ENCODE data around the gene TIMM23. TPM values are rescaled to one million over a fixed set of nuclear protein-coding genes. Genes with fewer than 3 reads are reported as not detected.

The TIMM23 gene
- total RNA-seq, 1 donor from 2014 or later = 93.2 TPM

GRCh38 chr10:46040004-46040403, 67.7 kb downstream of the TIMM23 start:
- Histone ChIP-seq H3K27ac (ENCODE audit: low read depth, low read length) (no peak overlapping the region), H4K20me1 (ENCODE audit: insufficient read depth, low read length) (no peaks in the 10 kb centered on the region), H3K4me3 (ENCODE audit: insufficient read depth, low read depth, low read length) (no peak overlapping the region), H3K4me2 (ENCODE audit: low read length) (no peak overlapping the region), H3K9me3 (ENCODE audit: insufficient read depth, low read depth, low read length) (no peaks in the 10 kb centered on the region), H3K27me3 (ENCODE audit: insufficient read depth, low read length) (peaks cover 2% of the 10 kb centered on the region), H3K79me2 (ENCODE audit: insufficient read depth, low read length) (no peaks in the 10 kb centered on the region), H3K4me1 (ENCODE audit: insufficient read depth, low read length) (no peaks in the 10 kb centered on the region), H2AFZ (ENCODE audit: low read depth, low read length) (no peak overlapping the region), H3K9ac (ENCODE audit: low read length) (no peak overlapping the region), H3K36me3 (ENCODE audit: insufficient read depth, low read length) (no peaks in the 10 kb centered on the region)
- TF ChIP-seq CTCF (IDR thresholded peaks at IDR 0.05; ENCODE audit: insufficient read depth, low read depth, low read length) (no peak), EZH2 (IDR thresholded peaks at IDR 0.05; ENCODE audit: insufficient read depth, low read length) (no peak)
- Mint-ChIP-seq H3K36me3 (ENCODE audit: low read depth, unreplicated experiment) (no peaks in the 10 kb centered on the region), H3K4me3 (ENCODE audit: unreplicated experiment) (no peak overlapping the region), H3K9me3 (ENCODE audit: unreplicated experiment) (no peaks in the 10 kb centered on the region), H3K4me1 (ENCODE audit: low read depth, unreplicated experiment) (no peaks in the 10 kb centered on the region), H3K27ac (ENCODE audit: unreplicated experiment) (no peak overlapping the region), H3K27me3 (ENCODE audit: low read depth, unreplicated experiment) (peaks cover 13% of the 10 kb centered on the region)
- DNase-seq (ENCODE audit: low read depth) = no peak
- no peak for FAIRE-seq

- Mint-ChIP-seq H3K4me3 (ENCODE audit: unreplicated experiment) (no peak overlapping the region), H3K36me3 (ENCODE audit: low read depth, unreplicated experiment) (no peaks in the 10 kb centered on the region)
- no peak overlapping the region for H2AFZ ChIP-seq (ENCODE audit: low read depth, low read length)
Measured at GRCh38 chr10:46042527-46042926, 70.2 kb downstream of the TIMM23 start.

More at GRCh38 chr10:46042527-46042926, 70.2 kb downstream of the TIMM23 start:
- Mint-ChIP-seq H3K27ac (ENCODE audit: unreplicated experiment) (no peak overlapping the region), H3K9me3 (ENCODE audit: unreplicated experiment) (no peaks in the 10 kb centered on the region), H3K4me1 (ENCODE audit: low read depth, unreplicated experiment) (no peaks in the 10 kb centered on the region), H3K27me3 (ENCODE audit: low read depth, unreplicated experiment) (peaks cover 25% of the 10 kb centered on the region)
- TF ChIP-seq EZH2 (IDR thresholded peaks at IDR 0.05; ENCODE audit: insufficient read depth, low read length) (no peak), CTCF (IDR thresholded peaks at IDR 0.05; ENCODE audit: insufficient read depth, low read depth, low read length) (no peak)
- Histone ChIP-seq H3K9me3 (ENCODE audit: insufficient read depth, low read depth, low read length) (no peaks in the 10 kb centered on the region), H3K79me2 (ENCODE audit: insufficient read depth, low read length) (no peaks in the 10 kb centered on the region), H3K4me3 (ENCODE audit: insufficient read depth, low read depth, low read length) (no peak overlapping the region), H3K27ac (ENCODE audit: low read depth, low read length) (no peak overlapping the region), H3K36me3 (ENCODE audit: insufficient read depth, low read length) (no peaks in the 10 kb centered on the region), H4K20me1 (ENCODE audit: insufficient read depth, low read length) (no peaks in the 10 kb centered on the region), H3K27me3 (ENCODE audit: insufficient read depth, low read length) (no peaks in the 10 kb centered on the region), H3K4me2 (ENCODE audit: low read length) (no peak overlapping the region), H3K4me1 (ENCODE audit: insufficient read depth, low read length) (no peaks in the 10 kb centered on the region), H3K9ac (ENCODE audit: low read length) (no peak overlapping the region)
- no peak for DNase-seq (ENCODE audit: low read depth)
- FAIRE-seq = no peak

Measured in astrocyte (in vitro differentiated cells and primary cell).